Stimulated activated CD8-positive, alpha-beta memory T cell treated with anti-CD3 and anti-CD28 coated beads, Interleukin-12 subunit alpha, Interleukin-12 subunit beta, amount 100 ng/mL, for 24 hours (primary cell): Measurements from ENCODE around the gene ZP3.
"Not testable (repeated sequence)": the region's sequence is repeated elsewhere in the genome, so short reads cannot be mapped to it uniquely, and the experiment has no call there.

Experiments used
- DNase-seq: peaks from one replicate; pipeline ENCODE4 v3.0.0-alpha.2; 2020; ENCODE audit errors: extremely low read depth

Gene ZP3

DNA sequence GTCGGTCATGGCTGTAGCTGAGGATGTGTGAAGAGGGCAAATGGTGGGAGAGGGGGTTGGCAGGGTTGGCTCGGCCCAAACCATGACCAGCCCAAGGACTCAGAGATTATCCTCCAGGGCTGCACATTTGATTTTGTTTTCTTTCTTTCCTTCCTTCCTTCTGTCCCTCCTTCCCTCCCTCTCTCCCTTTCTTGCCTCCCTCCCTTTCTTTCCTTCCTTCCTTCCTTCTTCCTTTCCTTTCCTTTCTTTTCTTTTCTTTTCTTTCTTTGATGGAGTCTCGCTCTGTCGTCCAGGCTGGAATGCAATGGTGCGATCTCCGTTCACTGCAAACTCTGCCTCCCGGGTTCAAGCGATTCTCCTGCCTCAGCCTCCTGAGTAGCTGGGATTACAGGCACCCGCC, 19.0 kb upstream of the ZP3 start:
- DNase-seq, result no peak

DNA sequence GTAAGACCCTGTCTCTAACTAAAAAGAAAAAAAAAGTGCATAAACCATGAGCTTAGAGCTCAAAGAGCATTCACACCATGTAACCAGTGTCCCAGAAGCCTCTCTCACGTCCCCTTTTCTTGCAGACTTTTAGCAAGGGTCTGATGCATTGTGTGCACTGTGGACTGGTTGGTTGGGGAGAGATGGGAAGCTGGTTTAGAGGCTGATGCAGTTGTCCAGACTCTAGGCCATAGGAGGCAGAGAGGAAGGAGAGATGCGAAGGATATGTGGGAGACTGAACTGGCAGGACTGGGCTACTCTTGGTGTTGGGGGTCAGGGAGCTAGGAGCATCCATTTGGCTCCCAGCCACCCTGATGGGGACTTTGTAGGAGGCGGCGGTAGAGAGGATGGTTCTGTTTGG, 17.0 kb upstream of the ZP3 start:
- DNase-seq, result no peak

DNA sequence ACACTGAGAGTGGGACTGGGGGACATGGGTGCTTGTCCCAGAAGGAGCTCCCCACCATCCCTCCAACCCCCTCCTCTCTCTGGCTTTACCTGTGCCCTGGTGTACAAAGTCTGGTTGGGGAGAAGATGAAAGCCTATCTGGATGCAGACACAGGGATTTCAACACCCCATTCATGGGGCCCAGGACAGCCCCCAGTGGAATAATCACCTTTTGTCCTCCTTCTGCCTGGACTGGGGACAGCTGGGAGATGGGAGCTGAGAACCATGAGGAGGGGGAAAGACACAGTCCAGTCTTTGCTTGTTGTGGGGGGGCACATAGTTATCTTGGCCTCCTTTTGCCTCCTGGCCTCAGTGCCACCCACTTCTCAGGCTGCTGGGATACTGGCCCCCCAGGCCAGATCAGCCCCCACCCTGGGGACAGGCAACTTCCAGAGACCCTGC, 16.6 kb upstream of the ZP3 start:
- no peak for DNase-seq

DNA sequence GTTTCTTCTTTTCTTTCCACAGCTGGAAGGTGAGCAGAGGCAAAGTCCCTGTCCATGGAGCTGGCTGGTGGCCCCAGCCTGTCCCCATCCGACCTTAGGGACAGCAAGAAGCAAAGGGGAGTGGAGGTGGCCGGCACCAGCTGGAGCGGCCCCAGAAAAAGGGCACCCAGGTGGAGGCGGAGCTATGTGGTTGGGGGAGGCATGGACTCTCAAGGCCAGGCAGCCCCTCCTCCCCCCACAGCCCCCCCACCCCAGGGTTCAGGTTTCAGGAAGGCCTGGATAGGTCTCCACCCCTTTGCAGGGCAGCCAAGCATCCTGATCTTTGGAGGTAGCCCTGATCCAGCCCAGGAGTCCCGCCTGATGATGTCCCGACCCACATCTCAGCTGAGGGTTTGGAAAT, 15.2 kb upstream of the ZP3 start, which contains the start of gene SSC4D:
SSC4D (minus strand) TSS at position 161 of the 400 bp plus-strand sequence. CDS start 5,258 bp downstream, outside the sequence.
- DNase-seq, result no peak

DNA sequence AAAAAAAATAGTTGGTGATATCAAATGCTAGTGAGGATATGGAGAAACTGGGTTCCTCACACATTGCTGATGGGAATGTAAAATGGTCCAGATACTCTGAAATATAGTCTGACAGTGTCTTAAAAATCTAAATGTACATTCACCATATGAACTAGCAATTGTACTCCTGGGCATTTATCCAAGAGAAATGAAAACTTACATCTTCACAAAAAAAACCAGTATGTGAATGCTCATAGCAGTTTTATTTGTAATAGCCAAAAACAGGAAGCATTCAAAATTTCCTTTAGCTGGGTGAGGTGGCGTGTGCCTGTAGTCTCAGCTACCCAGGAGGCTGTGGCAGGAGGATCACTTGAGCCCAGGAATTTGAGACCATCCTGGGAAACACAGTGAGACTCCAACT, 13.1 kb upstream of the ZP3 start:
- DNase-seq, result no peak

DNA sequence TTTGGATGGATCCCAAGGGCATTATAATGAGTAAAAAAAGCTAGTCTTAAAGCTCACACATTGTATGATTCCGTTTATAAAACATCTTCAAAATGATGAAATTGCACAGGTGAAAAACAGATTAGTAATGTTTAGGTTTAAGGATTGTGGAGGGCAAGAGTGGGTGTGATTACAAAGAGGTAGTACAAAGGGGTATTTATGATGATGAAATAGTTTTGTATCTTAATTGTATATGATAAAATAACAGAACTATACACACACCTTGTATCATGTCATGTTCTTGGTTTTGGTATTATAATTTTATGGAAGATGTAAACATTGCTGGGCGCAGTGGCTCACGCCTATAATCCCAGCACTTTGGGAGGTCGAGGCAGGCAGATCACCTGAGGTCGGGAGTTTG, 12.5 kb upstream of the ZP3 start:
- no peak for DNase-seq

DNA sequence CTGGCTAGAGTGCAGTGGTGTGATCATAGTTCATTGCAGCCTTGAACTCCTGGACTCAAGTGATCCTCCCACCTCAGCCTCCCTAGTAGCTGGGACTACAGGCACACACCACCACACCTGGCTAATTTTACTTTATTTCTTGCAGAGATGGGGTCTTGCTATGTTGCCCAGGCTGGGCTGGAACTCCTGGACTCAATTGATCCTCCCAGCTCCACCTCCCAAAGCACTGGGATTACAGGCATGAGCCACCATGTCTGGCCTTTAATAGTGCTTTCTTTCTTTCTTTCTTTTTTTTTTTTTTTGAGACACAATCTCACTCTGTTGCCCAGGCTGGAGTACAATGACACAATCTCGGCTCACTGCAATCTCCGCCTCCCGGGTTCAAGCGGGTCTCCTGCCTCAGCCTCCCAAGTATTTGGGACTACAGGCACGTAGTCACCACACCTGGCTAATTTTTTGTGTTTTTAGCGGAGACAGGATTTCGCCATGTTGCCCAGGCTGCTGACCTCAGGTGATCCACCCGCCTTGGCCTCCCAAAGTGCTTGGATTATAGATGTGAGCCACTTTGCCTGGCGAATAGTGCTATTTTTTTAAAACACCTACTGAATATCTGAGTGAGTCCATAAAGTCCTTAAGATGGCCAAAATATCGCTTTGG, 7.0 kb upstream of the ZP3 start:
- not testable (repeated sequence) for DNase-seq

DNA sequence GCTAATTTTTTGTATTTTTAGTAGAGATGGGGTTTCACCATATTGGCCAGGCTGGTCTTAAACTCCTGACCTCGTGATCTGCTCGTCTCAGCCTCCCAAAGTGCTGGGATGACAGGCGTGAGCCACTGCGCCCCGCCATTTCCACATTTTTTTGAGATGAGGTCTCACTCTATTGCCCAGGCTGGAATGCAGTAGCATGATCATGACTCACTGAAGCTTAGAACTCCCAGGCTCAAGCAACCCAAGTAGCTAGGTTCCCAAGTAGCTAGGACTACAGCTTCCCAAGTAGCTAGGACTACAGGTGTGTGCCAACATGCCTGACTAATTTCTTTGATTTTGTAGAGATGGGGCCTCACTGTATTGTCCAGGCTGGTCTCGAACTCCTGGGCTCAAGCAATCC, 3.7 kb upstream of the ZP3 start:
- DNase-seq, result not testable (repeated sequence)

DNA sequence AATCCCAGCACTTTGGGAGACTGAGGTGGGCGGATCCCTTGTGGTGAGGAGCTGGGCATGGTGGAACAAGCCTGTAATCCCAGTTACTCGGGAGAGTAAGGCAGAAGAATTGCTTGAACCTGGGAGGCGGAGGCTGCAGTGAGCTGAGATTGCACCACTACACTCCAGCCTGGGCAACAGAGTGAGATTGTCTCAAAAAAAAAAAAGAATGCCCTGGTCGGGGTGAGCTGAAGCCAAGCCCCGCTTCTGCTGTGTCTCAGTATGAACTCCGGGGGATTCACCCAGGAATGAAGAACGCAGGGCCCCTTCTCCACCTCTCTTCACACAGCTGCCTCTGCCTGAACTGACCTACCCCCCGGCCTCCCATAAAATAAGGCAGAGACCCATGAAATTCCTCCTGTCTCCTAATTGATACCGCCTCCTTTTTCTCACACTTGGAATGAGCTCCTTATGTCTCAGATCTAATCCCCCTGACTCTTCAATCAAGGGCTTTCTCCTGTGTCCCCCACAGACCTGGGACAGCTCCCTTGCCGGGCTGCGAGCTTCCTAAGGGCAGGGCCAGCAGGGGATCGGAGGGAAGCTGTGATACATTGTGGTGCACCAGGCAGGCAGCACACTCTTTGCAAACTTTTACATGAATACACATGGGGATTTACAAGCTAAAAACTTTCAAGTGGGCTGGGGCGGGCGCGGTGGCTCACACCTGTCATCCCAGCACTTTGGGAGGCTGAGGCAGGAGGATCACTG, 911 bp upstream of the ZP3 start:
- no peak for DNase-seq

DNA sequence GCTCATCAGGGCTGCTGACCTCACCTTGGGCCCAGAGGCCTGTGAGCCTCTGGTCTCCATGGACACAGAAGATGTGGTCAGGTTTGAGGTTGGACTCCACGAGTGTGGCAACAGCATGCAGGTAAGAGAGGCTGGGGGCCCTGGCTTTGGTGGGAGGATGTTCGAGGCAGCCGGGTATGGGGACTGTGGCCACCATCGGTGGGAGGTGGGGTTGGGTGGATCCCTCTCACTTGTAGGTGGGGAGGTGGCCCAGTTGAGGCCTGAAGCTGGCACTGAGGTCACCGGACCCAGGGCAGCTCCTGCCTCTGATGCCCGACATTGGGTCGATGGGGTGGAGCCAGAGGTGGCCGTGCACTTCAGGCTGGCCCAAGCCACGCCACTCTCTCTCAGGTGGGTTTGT, 406 bp downstream of the ZP3 start:
- DNase-seq, result no peak

DNA sequence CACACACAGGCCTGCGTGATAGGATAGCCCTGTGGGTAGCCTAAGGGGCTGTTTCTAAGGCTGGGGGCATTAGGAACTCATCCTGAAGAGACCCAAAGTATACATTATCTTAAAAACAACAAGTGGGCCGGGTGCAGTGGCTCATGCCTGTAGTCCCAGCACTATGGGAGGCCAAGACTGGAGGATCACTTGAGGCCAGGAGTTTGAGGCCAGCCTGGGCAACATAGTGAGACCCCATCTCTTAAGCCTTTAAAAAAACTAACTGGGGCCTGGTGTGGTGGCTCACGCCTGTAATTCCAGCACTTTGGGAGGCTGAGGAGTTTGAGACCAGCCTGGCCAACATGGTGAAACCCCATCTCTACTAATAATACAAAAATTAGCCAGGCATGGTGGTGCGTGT, 808 bp downstream of the ZP3 start:
- DNase-seq, result not testable (repeated sequence)

DNA sequence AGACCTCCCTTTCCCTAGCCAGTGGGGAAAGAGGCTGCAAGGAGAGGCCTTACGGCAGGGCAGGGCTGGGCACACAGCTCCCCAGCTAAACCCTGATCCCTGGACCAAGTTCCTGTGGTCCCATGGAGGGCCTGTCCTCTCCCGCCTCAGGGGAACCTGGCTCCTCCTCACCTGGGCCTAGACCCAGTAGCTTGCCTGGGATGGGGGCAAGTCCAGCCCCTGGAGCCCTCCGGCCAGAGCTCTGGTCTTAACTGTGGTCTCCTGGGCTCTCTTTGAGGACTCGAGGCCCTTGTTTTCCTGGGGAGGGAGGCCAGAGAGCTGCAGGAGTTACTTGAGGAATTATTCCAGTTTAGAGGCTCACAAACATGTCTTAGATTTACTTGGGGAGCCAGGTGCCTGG, 1.5 kb downstream of the ZP3 start:
- DNase-seq, result no peak

DNA sequence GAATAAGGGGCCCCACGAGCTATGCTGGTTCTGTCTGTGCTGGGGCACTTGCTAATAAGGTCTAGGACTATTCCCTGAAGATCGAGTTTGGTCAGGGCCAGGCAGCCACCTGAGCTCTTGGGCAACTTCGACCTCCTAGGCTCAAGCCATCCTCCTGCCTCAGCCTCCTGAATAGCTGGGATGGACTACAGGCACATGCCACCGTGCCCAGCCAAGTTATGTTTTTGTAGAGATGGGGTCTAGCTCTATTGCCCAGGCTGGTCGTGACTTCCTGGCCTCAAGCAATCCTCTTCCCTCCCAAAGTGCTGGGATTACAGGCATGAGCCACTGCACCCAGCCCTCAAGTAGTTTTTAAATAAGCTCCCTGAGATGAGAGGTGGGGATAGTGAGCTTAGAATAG, 2.9 kb downstream of the ZP3 start:
- no peak for DNase-seq

DNA sequence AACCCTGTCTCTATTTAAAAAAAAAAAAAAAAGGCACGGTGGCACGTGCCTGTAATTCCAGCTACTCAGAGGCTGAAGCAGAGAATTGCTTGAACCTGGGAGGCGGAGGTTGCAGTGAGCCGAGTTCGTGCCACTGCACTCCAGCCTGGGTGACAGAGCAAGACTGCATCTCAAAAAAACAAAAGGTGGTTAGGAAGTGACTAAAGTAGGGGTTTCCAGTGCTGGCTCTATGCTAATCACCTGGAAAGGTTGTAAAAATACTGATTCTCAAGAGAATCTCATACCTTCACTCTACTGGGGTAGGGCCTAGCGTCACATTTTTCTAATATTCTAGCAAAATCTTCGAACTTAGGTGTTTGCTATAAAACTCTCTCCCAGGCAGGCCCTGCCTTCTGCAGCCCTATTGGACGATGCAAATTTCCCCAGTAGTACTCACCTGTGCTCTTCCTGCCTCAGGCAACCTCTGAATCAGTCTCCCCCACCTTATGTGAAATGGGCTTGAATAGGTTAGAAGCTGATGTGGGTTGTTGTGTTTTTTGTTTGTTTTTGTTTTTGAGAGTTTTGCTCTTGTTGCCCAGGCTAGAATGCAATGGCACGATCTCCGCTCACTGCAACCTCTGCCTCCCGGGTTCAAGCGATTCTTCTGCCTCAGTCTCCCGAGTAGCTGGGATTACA, 3.5 kb downstream of the ZP3 start:
- no peak for DNase-seq

DNA sequence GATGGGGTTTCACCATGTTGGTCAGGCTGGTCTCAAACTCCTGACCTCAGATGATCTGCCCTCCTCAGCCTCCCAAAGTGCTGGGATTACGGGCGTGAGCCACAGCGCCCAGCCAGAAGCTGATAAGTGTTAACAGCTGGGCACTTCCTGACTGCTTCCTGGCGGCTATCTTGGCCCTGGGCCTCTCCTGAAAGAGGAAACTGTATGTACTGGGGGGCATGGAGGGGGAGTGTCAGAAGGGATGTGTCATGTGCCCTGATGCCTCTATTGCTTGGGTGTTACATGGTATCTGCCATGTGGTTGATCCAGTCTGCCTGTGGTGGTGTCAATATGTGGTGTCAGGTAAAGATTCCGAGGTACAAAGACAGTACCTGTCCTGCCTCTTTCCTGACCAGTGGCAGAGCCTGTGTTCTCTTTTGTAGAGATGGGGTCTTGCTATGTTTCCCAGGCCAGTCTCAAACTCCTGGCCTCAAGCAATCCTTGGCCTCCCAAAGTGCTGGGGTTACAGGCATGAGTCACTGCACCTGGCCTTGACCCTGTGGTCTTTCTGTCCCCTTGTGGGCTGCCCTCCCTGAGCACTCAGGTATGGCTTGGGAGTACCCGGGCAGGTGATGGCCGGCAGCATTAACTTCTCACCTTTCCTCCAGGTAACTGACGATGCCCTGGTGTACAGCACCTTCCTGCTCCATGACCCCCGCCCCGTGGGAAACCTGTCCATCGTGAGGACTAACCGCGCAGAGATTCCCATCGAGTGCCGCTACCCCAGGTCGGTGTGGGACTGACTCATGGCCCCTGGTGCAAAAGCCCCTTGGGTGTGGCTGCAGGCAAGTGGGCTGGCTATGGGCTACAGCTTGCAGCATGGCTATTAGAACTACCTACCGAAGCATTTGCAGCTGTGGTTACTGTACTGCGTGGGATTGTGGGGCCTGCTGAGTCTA, 4.4 kb downstream of the ZP3 start:
- no peak for DNase-seq

DNA sequence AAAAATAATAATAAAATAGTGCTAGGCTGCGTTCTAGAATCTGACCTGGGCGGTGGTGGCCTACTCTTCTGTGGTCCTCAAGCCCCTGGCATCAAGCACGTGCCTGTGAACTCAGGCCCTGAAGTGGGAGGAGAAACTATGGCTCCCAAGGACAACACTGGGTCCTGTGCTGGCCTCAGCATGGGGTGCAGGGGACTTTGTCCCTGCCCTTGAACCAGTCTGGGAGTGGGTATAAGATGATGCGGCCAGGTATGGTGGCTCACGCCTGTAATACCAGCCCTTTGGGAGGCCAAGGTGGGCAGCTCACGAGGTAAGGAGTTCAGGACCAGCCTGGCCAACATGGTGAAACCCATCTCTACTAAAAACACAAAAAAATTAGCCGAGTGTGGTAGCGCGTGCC, 5.5 kb downstream of the ZP3 start:
- DNase-seq, result no peak

DNA sequence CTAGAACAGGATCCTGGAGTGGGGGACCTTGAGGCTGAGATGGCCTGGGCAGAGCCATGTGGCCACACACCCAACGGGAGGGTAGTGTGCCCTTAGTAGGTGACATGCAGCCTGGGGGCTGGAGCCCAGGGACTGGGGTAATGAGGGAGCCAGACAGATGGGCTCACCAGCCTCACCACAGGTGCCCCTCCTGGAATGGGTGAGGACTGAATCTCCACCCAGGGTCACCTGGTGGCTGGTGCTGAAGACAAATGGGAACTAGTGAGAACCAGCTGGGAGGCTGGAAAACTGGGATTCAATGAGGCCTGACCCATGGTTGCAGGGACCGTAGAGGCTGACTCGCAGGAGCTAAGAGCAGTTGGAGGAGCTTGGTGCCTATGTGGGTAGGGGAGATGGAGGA, 6.1 kb downstream of the ZP3 start:
- no peak for DNase-seq

DNA sequence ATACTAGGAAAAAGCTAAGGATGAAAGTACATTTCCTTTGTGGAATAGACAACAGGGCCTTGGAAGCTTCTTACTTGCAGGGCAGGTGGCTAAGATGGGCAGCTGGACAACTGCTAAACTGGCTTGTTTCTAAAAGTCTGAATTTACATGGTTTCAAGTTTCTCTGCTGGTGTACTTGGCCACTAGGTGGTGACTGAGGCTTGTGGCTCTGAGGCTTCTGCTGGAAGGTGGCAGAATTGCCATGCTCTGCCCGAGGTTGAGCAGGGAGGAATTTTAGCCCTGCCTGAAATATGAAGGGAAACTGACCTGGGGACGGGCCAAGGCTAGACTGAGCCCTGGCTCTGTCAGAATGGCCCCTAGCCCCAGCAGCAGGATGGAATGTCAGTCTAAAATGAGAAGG, 13.1 kb downstream of the ZP3 start:
- not testable (repeated sequence) for DNase-seq

DNA sequence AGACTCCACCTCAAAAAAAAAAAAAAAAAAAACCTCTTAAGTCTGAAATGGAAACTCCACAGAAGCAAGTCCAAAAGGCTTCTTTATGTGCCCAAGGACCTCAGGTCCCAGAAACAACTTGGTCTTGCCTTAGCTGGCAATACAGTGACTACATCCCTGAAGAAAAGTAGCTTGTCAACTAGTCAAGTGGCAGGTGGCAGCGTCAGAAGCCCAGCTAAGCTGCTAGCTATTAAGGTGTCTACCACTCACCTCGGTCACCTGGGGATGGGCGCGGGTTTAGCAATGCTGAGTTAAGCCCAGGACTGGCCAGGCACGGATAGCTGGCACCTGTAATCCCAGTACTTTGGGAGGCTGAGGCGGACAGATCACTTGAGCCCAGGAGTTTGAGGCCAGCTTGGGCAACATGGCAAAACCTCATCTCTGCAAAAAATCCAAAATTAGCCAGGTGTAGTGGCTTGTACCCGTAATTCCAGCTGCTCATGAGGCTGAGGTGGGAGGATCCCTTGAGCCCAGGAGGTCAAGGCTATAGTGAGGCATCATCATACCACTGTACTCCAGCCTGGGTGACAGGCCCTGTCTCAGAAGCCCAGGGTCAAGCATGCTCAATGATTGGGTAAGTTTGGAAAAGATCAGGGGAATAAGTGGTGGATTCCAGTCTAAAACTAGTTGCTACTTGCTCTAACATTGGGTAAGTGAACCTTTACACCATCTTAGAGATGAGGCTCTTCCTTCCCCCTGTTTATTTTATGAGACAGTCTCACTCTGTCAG, 14.6 kb downstream of the ZP3 start:
- DNase-seq, result not testable (repeated sequence)

DNA sequence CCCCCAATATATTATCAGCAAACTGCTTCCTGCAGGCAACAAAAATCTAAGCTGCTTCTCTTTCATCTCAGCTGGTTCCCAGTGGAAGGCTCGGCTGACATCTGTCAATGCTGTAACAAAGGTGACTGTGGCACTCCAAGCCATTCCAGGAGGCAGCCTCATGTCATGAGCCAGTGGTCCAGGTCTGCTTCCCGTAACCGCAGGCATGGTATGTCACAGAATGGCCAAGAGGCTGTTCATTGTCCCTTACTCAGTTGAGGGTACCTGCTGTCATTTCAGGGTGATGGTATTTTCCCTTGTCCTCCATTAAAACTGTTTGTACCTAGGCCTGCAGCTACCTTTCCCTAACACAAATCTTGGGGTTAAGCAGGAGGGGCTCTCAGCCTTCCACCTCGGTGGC, 15.7 kb downstream of the ZP3 start:
- DNase-seq, result not testable (repeated sequence)

DNA sequence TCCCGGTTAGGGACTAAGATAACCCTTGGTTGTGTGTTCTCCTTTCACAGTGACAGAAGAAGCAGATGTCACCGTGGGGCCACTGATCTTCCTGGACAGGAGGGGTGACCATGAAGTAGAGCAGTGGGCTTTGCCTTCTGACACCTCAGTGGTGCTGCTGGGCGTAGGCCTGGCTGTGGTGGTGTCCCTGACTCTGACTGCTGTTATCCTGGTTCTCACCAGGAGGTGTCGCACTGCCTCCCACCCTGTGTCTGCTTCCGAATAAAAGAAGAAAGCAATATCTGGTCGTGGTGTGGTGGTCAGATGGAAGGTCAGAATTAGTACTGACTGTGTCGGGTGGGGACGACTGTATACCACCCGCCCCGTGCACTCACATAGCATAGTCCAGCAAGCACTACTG, 17.0 kb downstream of the ZP3 start:
- not testable (repeated sequence) for DNase-seq
